GM23338 (cell line): ENCODE results near the gene PADI1. TPM values are rescaled to one million over a fixed set of nuclear protein-coding genes. Genes with fewer than 3 reads are reported as not detected.

Experiments
- ATAC-seq: fragments of 200-7000 bp; cut with Tn5 transposase; 3 replicates; pipeline ENCODE4 v1.9.1; 2020
- DNase-seq: peaks from one replicate; pipeline ENCODE4 v3.0.0-alpha.2; 2015; ENCODE audit warnings: low spot score
- H2AFZ ChIP-seq: fragments of 200-600 bp; sonication (generic); 2 replicates; pipeline ENCODE4 v1.8.0; 2016; ENCODE audit warnings: antibody characterized with exemption, mild to moderate bottlenecking, moderate library complexity
- H3F3A ChIP-seq: fragments of 200-600 bp; sonication (generic); replicated peaks from 2 replicates; pipeline ENCODE4 v1.8.0; 2017; ENCODE audit warnings: antibody characterized with exemption, mixed run types, low read depth
- H3K27ac ChIP-seq: fragments of 200-600 bp; sonication (generic); 2 replicates; pipeline ENCODE4 v1.6.1; 2016; ENCODE audit warnings: low read depth
- H3K27me3 ChIP-seq: fragments of 200-600 bp; sonication (generic); 2 replicates; pipeline ENCODE4 v1.8.0; 2016; ENCODE audit warnings: mild to moderate bottlenecking, mixed run types, moderate library complexity; ENCODE audit not compliant: insufficient read depth
- H3K36me3 ChIP-seq: fragments of 200-600 bp; sonication (generic); 2 replicates; pipeline ENCODE4 v1.8.0; 2016; ENCODE audit warnings: mild to moderate bottlenecking; ENCODE audit not compliant: insufficient read depth
- H3K4me1 ChIP-seq: fragments of 200-600 bp; sonication (generic); 2 replicates; pipeline ENCODE4 v1.8.0; 2016; ENCODE audit warnings: mild to moderate bottlenecking, moderate library complexity; ENCODE audit not compliant: insufficient read depth
- H3K4me2 ChIP-seq: fragments of 200-600 bp; sonication (generic); 2 replicates; pipeline ENCODE4 v1.7.1; 2017; ENCODE audit warnings: mixed run types
- H3K4me3 ChIP-seq: fragments of 200-600 bp; sonication (generic); 2 replicates; pipeline ENCODE4 v1.6.1; 2016; ENCODE audit warnings: mixed run types
- H3K79me2 ChIP-seq: fragments of 200-600 bp; sonication (generic); replicated peaks from 2 replicates; pipeline ENCODE4 v1.8.0; 2017; ENCODE audit warnings: mild to moderate bottlenecking; ENCODE audit not compliant: insufficient read depth
- H3K9me2 ChIP-seq: fragments of 200-600 bp; sonication (generic); 2 replicates; pipeline ENCODE4 v1.8.0; 2017; ENCODE audit not compliant: insufficient read depth
- H4K20me1 ChIP-seq: fragments of 200-600 bp; sonication (generic); replicated peaks from 2 replicates; pipeline ENCODE4 v1.8.0; 2017; ENCODE audit warnings: mild to moderate bottlenecking; ENCODE audit not compliant: insufficient read depth
- H3K27ac Mint-ChIP-seq: 2 replicates; pipeline ENCODE4 v1.8.0; 2020; ENCODE audit warnings: inconsistent platforms, mild to moderate bottlenecking, moderate library complexity, mixed read lengths
- H3K27me3 Mint-ChIP-seq: 3 replicates; pipeline ENCODE4 v1.8.0; 2022; ENCODE audit warnings: low read depth, mild to moderate bottlenecking, moderate library complexity, mixed read lengths, inconsistent platforms; ENCODE audit not compliant: insufficient read depth, poor library complexity
- H3K36me3 Mint-ChIP-seq: 3 replicates; pipeline ENCODE4 v1.8.0; 2021; ENCODE audit warnings: low read depth, mild to moderate bottlenecking, inconsistent platforms, moderate library complexity, mixed read lengths
- H3K4me1 Mint-ChIP-seq: 3 replicates; pipeline ENCODE4 v1.8.0; 2020; ENCODE audit warnings: mild to moderate bottlenecking, inconsistent platforms, mixed read lengths
- H3K4me3 Mint-ChIP-seq: 3 replicates; pipeline ENCODE4 v1.8.0; 2021; ENCODE audit warnings: moderate library complexity, mild to moderate bottlenecking, inconsistent platforms, mixed read lengths
- H3K9me3 Mint-ChIP-seq: 3 replicates; pipeline ENCODE4 v1.8.0; 2020; ENCODE audit warnings: moderate library complexity, mild to moderate bottlenecking, inconsistent platforms, mixed read lengths
- CREB1 ChIP-seq: fragments of 250-450 bp; sonication (Bioruptor Pico); IDR thresholded peaks from 2 replicates; pipeline ENCODE4 v1.5.0; 2020; ENCODE audit warnings: low read depth, mild to moderate bottlenecking, moderate library complexity
- ETS1 ChIP-seq: IDR thresholded peaks from 2 replicates; pipeline ENCODE4 v1.6.1; 2016; ENCODE audit warnings: antibody characterized with exemption
- EZH2 ChIP-seq: fragments of 200-600 bp; sonication (generic); IDR thresholded peaks from one replicate; pipeline ENCODE4 v1.8.0; 2017; ENCODE audit warnings: antibody characterized with exemption, mild to moderate bottlenecking, low read depth; ENCODE audit not compliant: unreplicated experiment
- EZH2phosphoT487 ChIP-seq: fragments of 200-600 bp; sonication (generic); IDR thresholded peaks from one replicate; pipeline ENCODE4 v1.8.1; 2018; ENCODE audit warnings: antibody characterized with exemption; ENCODE audit not compliant: unreplicated experiment
- JUNB ChIP-seq: IDR thresholded peaks from one replicate; pipeline ENCODE4 v1.6.1; 2016; ENCODE audit warnings: antibody characterized with exemption; ENCODE audit not compliant: unreplicated experiment
- NANOG ChIP-seq: IDR thresholded peaks from 2 replicates; pipeline ENCODE4 v1.6.1; 2016; ENCODE audit warnings: antibody characterized with exemption, borderline replicate concordance
- POLR2AphosphoS5 ChIP-seq: IDR thresholded peaks from 2 replicates; pipeline ENCODE4 v1.6.1; 2016; ENCODE audit warnings: antibody characterized with exemption, low read depth
- ZNF114 ChIP-seq: fragments of 250-450 bp; sonication (Bioruptor Pico); IDR thresholded peaks from 2 replicates; pipeline ENCODE4 v1.5.0; 2020; ENCODE audit warnings: mild to moderate bottlenecking, moderate library complexity
- ZNF331 ChIP-seq: fragments of 250-450 bp; sonication (Bioruptor Pico); IDR thresholded peaks from 2 replicates; pipeline ENCODE4 v1.5.0; 2020; ENCODE audit warnings: low read depth, mild to moderate bottlenecking, moderate library complexity
- polyA plus RNA-seq: library from polyadenylated mRNA; unstranded; fragments of >200 nt; fragmentation: Nextera tagmentation; extraction: Ambion mirVana; gene quantifications from 2 replicates; pipeline ENCODE4 v1.2.1, GENCODE V29; 2016
- total RNA-seq: library from RNA; depleted of rRNA; stranded (reverse); fragments of >200 nt; shearing (Covaris generic); gene quantifications from 2 replicates; pipeline ENCODE4 v1.2.3, GENCODE V29; 2014
- TF ChIP-seq, protein P1 (sequence below): IDR thresholded peaks from one replicate; pipeline ENCODE4 v1.6.1; 2018; ENCODE audit warnings: antibody characterized with exemption; ENCODE audit not compliant: unreplicated experiment

The PADI1 gene
- total and polyA plus RNA-seq, 2 experiments from 2014 or later: 0.26 to 0.28 TPM

DNA sequence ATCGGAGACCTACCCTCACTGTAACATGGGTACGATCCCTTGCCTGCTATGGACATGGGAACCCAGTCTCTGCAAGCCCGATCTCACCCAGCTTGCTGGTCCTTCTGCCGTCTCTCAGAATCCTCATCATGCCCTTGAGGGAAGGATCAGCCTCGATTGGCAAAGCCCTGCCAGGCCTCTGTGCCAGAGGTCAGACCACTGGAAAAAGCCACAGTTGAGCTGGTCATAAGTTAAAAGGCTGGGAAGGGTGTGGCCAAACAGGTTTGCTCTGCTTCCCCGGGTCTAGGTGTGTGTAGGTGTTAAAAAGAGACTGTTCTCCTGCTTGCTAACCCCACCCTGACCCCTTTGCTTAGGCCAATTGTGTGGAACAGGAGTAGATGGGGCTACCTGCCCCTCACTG, 24.5 kb downstream of the PADI1 start:
- Histone ChIP-seq H2AFZ (no peak overlapping the region), H3K4me1 (0 out of 2 replicates have a peak, but pooled peaks cover 6% of the 10 kb centered on the region), H3K79me2 (no peaks in the 10 kb centered on the region), H3K9me2 (no peaks in the 10 kb centered on the region), H3K4me2 (no peak overlapping the region), H3F3A (no peaks in the 10 kb centered on the region), H3K27ac (no peak overlapping the region), H3K4me3 (no peak overlapping the region), H3K27me3 (no peaks in the 10 kb centered on the region), H4K20me1 (no peaks in the 10 kb centered on the region), H3K36me3 (no peaks in the 10 kb centered on the region)
- peaks cover 5% of the 10 kb centered on the region for H3K4me1 Mint-ChIP-seq
- peaks cover 13% of the 10 kb centered on the region for H3K27me3 Mint-ChIP-seq
- H3K27ac Mint-ChIP-seq: no peak overlapping the region
- TF ChIP-seq ZNF114 (CRISPR knock-in tag) (no peak), ZNF331 (CRISPR knock-in tag) (no peak), JUNB (no peak), CREB1 (CRISPR knock-in tag) (no peak)
- TF ChIP-seq, protein P1, sequence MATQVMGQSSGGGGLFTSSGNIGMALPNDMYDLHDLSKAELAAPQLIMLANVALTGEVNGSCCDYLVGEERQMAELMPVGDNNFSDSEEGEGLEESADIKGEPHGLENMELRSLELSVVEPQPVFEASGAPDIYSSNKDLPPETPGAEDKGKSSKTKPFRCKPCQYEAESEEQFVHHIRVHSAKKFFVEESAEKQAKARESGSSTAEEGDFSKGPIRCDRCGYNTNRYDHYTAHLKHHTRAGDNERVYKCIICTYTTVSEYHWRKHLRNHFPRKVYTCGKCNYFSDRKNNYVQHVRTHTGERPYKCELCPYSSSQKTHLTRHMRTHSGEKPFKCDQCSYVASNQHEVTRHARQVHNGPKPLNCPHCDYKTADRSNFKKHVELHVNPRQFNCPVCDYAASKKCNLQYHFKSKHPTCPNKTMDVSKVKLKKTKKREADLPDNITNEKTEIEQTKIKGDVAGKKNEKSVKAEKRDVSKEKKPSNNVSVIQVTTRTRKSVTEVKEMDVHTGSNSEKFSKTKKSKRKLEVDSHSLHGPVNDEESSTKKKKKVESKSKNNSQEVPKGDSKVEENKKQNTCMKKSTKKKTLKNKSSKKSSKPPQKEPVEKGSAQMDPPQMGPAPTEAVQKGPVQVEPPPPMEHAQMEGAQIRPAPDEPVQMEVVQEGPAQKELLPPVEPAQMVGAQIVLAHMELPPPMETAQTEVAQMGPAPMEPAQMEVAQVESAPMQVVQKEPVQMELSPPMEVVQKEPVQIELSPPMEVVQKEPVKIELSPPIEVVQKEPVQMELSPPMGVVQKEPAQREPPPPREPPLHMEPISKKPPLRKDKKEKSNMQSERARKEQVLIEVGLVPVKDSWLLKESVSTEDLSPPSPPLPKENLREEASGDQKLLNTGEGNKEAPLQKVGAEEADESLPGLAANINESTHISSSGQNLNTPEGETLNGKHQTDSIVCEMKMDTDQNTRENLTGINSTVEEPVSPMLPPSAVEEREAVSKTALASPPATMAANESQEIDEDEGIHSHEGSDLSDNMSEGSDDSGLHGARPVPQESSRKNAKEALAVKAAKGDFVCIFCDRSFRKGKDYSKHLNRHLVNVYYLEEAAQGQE: no peak
- H3K36me3 Mint-ChIP-seq: no peaks in the 10 kb centered on the region
- no peak for DNase-seq
- ATAC-seq: no peak
- H3K4me3 Mint-ChIP-seq: no peak overlapping the region
- H3K9me3 Mint-ChIP-seq: no peaks in the 10 kb centered on the region

DNA sequence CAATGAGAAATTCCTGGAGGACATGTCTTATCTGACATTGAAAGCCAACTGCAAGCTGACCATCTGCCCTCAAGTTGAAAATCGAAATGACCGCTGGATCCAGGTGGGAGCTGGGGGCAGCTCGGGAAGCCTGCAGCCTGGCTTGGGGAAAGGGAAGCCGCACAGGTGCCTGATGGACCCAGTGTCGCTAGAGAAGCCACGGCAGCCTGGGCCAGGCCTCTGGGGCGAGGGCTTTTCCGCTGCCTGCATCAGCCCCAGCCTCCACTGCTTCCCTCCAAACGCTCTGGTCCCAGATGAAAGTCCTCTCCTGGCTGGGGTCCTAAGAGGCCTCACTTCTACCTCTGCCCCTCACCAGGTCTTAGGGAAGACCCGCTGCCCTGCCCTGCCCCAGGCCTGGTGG, 25.2 kb downstream of the PADI1 start:
- H3K4me1 ChIP-seq: 0 out of 2 replicates have a peak, but pooled peaks cover 6% of the 10 kb centered on the region
- no peaks in the 10 kb centered on the region for H3K27me3 ChIP-seq
- no peaks in the 10 kb centered on the region for H3K9me3 Mint-ChIP-seq
- no peaks in the 10 kb centered on the region for H3F3A ChIP-seq
- ATAC-seq: no peak
- peaks cover 13% of the 10 kb centered on the region for H3K27me3 Mint-ChIP-seq
- no peak overlapping the region for H3K27ac Mint-ChIP-seq
- H4K20me1 ChIP-seq: no peaks in the 10 kb centered on the region
- DNase-seq: no peak
- no peak overlapping the region for H3K4me3 ChIP-seq
- H3K79me2 ChIP-seq: no peaks in the 10 kb centered on the region
- H3K4me2 ChIP-seq: no peak overlapping the region
- H3K36me3 ChIP-seq: no peaks in the 10 kb centered on the region
- H3K9me2 ChIP-seq: no peaks in the 10 kb centered on the region
- no peak overlapping the region for H3K27ac ChIP-seq
- 0 out of 2 replicates have a peak overlapping the region, but pooled peaks have one; percentile 38 for H2AFZ ChIP-seq
- no peaks in the 10 kb centered on the region for H3K36me3 Mint-ChIP-seq
- no peak overlapping the region for H3K4me3 Mint-ChIP-seq
- H3K4me1 Mint-ChIP-seq: peaks cover 5% of the 10 kb centered on the region
- no peak for TF ChIP-seq CREB1 (CRISPR knock-in tag)
- no peak for TF ChIP-seq POLR2AphosphoS5
- no peak for TF ChIP-seq ZNF114 (CRISPR knock-in tag)
- no peak for TF ChIP-seq NANOG
- no peak for TF ChIP-seq EZH2phosphoT487
- TF ChIP-seq, protein P1: no peak
- TF ChIP-seq EZH2: no peak
- no peak for TF ChIP-seq JUNB
- no peak for TF ChIP-seq ETS1
